DMS79 treated with DMSO at 0.1 percent for 48 hours (cell line): ENCODE data around the gene RICTOR.

Source experiments
- DNase-seq: peaks from one replicate; lab custom pipeline; 2025; lab: John Stamatoyannopoulos, UW

RICTOR gene

DNA sequence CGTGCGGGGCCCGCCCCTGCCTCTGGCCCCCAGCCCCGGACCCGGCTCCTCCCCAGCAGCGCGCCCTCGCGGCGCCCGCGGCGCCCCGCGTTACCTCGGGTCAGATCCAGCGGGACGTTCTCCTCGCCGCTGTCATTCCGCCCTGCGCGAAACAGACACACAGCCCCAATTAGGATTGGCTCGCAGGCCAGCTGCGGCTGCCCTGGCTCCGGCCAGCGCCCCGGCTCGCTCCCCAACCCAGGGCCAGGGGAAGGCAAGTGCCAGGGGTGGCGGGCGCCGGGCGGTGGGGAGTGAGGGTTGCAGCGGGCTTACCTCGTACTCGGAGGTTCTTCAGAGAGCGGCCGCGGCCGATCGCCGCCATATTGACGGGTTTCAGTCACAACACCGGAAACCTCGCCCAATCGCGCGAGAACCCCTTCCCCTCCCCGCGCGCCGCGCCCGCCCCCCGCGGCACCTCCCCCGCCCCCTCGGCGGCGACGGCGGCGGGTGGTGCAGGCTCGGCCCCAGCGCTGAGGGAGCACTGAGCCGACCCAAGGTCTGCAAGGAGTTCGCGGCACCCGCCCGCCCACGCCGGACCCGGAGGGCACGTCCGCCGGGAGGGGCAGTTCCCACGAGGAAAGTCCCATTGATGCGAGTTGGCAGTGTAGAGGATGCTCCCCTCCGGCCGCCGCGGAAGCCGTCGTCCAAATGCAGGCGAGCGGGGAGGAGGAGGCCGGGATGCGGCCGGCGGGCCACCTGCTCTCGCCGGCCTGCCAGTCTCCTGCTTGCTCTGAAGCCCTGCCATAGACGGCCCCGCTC is at the start of gene RICTOR:
RICTOR (minus strand) TSS at position 383 of the 798 bp plus-strand sequence; CDS start at position 361, 22 bp downstream.
- peak; percentile 47 for DNase-seq

DNA sequence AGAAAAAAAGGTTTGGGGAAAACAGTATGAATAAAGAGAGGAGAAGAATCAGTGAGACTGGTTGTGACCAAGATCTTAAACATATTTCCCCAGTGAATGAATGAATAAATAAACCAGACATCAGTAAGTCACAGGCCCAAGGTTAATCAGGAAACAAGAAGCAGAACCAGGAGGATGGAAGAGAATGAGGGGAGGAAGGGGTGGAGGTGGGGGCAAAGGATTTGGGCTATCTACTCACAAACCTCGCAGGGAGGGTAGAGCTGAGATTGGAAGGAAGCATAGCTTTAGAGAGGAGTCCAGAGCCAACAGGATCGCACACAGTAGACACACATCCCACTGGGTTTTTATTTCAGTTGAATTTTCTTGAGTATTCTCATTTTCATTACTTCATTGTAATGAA is 47.7 kb upstream of the RICTOR start:
- DNase-seq = no peak

DNA sequence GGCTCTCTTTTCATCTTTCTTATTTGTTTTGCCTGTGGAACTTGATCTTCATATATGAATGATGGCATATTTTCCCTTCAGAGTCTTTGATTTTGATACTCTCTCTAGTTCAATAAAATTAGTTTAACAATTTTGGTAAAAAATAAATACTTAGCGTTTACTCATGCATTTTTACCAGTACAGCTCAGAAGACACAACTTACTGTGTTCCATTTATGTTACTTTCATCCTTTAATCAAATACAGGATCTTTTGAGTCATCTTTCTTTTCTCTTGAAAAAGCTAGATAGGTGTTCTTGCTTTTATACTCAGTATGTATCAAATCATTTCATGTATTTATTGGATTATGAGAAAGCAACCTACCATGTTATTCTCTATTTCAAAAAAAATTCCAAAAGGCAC is 47.1 kb upstream of the RICTOR start:
- no peak for DNase-seq

DNA sequence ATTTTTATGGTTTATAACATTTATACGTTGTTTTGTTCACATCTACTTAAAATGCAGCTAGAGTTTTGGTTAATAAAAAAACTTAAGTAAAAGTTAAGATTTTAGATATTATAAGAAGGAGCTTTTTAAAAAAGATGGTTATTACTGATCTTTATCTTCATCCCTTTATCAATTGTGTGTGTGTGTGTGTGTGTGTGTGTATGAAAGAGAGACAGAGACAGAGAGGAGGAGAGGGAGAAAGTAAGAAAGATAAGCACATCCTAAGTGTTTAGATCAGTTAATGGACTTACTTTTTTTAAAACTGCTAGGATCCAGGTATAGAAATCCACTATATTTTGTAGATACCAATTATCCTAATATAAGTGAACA is 45.8 kb upstream of the RICTOR start:
- no peak for DNase-seq

GRCh38 chr5:39119404-39120051 is 45.3 kb upstream of the RICTOR start:
- no peak for DNase-seq

DNA sequence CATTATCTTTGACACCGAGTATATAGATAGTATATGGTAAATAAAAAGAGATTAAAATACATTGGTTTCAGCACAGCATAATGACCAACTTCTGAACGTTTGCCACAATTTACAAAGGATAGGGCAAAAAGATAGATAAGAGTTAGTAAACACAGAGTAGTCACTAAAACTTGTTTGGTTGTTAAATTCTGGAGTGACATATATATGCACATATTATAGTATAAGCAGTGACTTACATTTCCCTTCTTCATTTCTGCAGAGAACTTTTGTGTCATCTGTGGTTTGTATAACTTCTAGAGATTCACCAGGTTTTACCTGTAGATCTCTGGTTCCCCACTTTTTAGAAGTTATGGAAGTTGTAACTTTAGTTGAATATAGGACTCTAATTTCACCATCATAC is 44.4 kb upstream of the RICTOR start:
- no peak for DNase-seq

DNA sequence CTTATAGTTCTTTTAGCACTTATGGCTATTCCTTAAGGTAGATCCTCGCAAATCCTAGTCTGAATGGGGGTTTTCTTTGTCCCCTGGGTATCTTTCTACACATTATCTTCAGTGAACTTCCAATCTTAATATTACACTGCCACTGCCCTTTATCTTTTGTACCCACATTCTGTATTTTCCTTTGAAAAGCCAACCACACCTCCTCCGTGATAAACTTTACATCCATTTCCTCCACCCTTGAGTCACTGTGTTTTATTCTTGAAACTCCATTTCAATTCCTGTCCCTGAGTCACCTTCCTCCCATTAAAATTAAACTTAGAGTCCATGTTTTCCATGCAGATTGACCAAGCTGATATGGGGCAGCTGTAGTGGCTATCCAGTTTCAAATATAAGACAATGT is 43.2 kb upstream of the RICTOR start:
- DNase-seq = no peak

- no peak for DNase-seq
These were observed 42.4 kb upstream of the RICTOR start for GRCh38 chr5:39116344-39117170.

GRCh38 chr5:39115644-39116343 is 41.6 kb upstream of the RICTOR start:
- DNase-seq = no peak

- no peak for DNase-seq
These were observed 40.0 kb upstream of the RICTOR start for GRCh38 chr5:39114155-39114554.

DNA sequence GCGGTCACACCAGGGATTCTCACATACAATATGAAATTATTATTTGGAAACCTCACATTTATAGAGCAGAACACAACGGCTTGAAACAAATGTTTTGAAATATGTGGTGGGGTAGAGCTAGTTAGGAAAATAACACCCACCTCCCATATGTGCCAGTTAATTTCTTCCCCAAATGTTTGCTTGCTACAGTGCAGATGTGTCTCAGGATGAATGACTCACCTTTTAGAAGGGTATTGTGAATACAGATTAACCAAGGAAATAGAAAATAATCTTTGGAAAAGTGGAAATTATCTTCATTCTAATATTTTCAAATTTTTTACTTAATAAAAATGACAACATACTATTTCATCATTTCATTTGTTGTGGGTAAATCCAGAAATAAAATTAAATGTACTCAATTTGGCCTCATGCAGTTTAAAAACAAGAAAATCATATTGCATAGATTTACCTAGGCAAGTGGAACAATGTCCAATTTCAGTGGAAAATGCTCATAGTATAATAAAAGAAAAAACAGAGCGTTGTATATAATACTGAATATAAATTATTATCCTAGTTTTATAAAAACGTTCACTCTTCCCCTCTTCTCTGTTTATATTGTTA is 39.3 kb upstream of the RICTOR start:
- no peak for DNase-seq

- no peak for DNase-seq
These were observed 35.4 kb upstream of the RICTOR start for GRCh38 chr5:39109606-39110005.

DNA sequence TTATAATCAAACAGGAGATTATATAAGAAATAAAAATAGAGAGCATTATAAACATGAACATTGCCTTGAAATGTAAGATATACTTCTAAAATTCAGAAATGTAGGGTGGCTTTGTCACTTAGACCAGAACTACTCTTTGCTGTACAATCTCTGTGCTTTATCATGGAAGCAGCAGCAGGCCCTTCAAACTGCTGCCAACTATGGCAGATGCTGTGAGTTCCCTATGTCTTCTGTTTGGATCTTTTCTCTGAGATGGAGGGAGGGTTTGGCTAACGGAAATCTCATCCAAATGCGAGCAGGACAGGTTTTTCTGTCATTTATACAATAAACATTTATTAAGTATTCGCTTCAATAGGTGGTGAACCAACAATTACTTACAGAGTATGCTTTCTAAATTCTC is 34.8 kb upstream of the RICTOR start:
- DNase-seq = no peak

DNA sequence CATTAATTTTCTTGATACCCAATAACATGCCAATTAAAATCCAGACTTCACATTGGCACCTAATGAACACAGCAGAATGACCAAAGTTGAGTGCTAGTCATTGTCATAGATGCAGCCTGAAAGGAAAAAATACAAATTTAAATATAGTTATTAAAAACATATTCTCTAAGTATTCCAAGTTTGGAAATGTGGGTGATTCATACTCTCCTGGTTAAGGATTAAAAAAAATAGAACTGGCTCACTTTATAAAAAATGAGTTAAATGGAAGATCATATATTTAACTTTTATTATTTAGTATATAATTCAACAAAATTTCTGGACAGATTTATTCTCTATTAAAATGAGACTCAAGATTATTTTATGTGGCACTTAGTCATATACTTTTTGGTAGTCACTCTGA is 33.2 kb upstream of the RICTOR start:
- no peak for DNase-seq

DNA sequence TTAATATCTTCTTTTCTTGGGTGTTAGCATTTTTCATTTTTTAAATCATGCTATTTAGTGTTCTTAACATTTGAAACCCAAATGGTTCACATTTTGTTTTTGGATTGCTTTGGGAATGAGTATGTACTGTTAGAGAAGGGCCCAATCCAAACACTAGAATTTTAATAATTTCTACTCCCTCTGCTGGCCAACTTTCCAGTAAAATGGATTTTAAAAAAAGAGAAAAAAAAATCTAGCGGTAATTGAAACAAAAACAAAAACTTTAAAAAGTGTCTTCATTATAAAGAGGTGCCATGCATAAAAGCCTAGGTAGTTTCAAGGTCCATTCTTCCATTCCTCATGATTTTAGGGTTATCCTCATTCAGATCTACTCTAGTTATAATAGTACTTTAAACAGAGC is 32.1 kb upstream of the RICTOR start:
- no peak for DNase-seq

GRCh38 chr5:39104221-39104620 is 30.0 kb upstream of the RICTOR start:
- DNase-seq = no peak

DNA sequence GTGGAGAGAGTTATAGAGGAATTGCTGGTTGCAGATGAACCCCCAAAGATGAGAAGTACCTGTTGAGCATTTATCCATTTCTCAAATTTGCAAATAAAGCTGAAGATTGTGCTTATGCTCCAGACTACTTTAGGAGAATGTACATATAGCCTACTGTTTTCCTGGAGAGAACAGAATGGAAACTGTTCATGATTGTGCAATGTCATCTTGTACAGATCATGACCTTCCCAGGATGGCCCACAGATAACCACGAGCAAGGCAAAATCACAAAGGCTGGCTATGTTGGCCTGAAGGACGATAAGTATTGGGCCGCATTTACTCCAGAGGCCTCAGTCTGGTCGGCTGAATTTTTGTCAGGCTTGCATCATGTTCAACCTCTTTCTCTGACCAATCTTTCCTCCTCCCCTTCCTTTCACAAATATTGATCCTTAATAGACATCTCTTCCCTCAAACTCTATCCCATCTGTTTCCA is 28.5 kb upstream of the RICTOR start:
- DNase-seq = no peak

DNA sequence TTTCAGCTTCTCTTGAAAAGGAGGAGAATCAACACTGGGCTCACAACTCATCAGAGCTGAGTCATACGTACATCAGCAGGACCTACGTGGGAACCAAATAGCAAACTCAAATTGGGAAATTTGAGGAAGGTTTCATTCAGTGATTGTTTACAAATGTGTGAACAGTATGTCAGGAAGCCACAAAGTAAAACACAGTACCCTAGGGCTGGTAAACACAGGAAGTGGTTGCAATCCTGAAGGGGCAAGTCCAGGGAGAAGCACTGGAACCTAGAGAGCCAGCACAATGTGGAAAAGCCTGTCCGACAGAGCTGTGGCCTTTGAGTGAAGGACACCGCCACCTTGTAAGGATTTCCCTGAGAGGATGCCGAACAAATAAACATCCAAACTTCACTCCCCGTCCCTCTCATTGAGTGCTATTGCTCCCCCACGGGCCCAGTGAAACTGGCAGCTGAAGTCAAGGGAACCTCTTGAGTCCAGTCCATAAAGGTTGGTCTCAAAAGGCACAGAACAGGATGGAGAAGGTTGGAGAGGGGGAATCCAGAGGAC is 26.7 kb upstream of the RICTOR start:
- no peak for DNase-seq

GRCh38 chr5:39100301-39100850 is 26.2 kb upstream of the RICTOR start:
- DNase-seq = no peak

- DNase-seq = no peak
These were observed 25.6 kb upstream of the RICTOR start for GRCh38 chr5:39099831-39100230.

DNA sequence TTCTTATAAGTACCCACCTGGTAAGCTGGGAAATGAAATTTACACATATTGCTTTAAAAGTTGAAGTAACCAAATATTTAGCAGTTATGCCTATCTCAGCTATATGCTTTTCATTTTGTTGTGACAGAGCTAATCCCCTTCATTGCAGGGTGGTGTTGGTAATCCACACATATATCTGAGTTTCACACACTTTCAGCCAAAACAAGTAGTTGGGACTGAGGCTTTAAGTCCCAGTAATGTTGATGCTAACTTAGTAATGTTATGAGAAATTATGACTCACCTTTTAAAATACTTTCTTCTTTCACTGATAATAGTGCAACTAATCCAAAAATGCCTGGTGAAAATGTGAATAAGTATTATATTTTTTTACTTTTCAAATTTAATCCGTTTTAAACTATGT is 19.2 kb upstream of the RICTOR start:
- DNase-seq = no peak
